ENCODE measurements around the gene ZCCHC24. TPM values are rescaled to one million over a fixed set of nuclear protein-coding genes. Genes with fewer than 3 reads are reported as not detected.
A peak's percentile ranks its signal among the peaks of the same experiment; 100 is the strongest.

Gene ZCCHC24
- total RNA-seq, 4 donors from 2014 or later, result 2.8 to 39.6 (median 9.3) TPM

GRCh38 chr10:79427965-79428364, 17.5 kb downstream of the ZCCHC24 start:
- Histone ChIP-seq H3K27me3 (no peaks in the 10 kb centered on the region), H3K36me3 (peaks cover 0 to 5% (median 0%) of the 10 kb centered on the region in 3 donors), H3K4me3 (no peak overlapping the region), H3K27ac (no peak overlapping the region), H3K4me1 (peaks cover 0 to 29% (median 0%) of the 10 kb centered on the region in 4 donors), H3K9me3 (no peaks in the 10 kb centered on the region)
- DNase-seq, result no peak
- TF ChIP-seq CTCF (IDR thresholded peaks at IDR 0.05) (no peak), POLR2A (IDR thresholded peaks at IDR 0.05) (no peak)

GRCh38 chr10:79425074-79425532, 20.3 kb downstream of the ZCCHC24 start:
- Histone ChIP-seq H3K4me3 (no peak overlapping the region), H3K4me1 (peaks cover 0 to 41% (median 0%) of the 10 kb centered on the region in 4 donors), H3K27ac (peak overlapping the region in 3 of 4 donors; percentile 25 to 72 (median 31)), H3K27me3 (no peaks in the 10 kb centered on the region), H3K36me3 (peaks cover 0 to 5% (median 0%) of the 10 kb centered on the region in 3 donors), H3K9me3 (no peaks in the 10 kb centered on the region)
- TF ChIP-seq CTCF (IDR thresholded peaks at IDR 0.05) (no peak), POLR2A (IDR thresholded peaks at IDR 0.05) (no peak)
- DNase-seq, result no peak

DNA sequence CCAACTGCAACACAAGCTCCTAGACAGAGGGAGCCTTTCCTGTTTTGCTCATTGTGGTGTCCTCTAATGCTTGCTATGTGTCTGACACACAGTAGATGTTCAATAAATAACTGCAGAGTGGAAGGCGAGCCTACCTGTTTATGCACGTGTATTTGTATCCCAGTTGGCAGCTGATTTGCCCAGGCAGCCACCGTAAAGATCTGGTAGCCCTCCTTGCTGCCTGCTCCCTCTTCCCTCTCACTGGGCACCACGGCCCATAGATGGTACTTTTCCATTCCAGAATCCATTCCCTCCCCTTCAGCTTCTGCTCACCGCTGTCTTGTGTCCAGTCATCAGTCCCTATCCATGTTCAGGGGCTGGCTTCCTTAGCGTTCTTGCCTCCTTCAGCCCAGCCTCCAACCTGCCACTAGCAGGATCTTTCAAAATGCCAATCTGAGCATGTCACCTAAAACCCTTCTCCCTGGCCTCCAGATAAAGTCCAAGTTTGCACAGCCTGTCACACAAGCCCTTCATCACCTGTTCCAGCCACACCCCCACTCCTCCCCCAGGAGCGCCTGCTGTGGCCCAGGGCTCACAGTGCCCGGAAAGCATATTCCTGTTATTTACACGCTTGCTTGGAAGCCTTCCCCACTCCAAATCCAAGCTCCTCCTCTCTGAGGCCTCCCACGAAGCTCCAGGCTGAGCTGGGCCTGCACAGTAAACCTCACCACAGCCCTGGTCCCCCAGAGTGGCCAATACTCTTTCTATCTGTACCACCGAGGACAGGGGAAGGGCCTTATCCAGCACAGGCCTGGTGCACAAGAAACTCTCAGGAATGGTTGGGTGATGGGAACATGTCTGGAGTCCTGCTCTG, 21.0 kb downstream of the ZCCHC24 start:
- TF ChIP-seq CTCF (IDR thresholded peaks at IDR 0.05), result no peak
- no peak for TF ChIP-seq POLR2A (IDR thresholded peaks at IDR 0.05)
- peaks cover 0 to 48% (median 0%) of the 10 kb centered on the region in 4 donors for H3K4me1 ChIP-seq
- H3K27ac ChIP-seq, result peak overlapping the region in 3 of 4 donors; percentile 25 to 72 (median 31)

GRCh38 chr10:79422178-79422892, 23.1 kb downstream of the ZCCHC24 start:
- H3K27ac ChIP-seq, result peak overlapping the region; percentile 3 to 75 (median 46)
- H3K9me3 ChIP-seq, result no peaks in the 10 kb centered on the region

More for the DNA sequence above, 21.0 kb downstream of the ZCCHC24 start:
- H3K27me3 ChIP-seq, result no peaks in the 10 kb centered on the region
- H3K9me3 ChIP-seq, result no peaks in the 10 kb centered on the region
- DNase-seq, result no peak
- peaks cover 0 to 5% (median 0%) of the 10 kb centered on the region in 3 donors for H3K36me3 ChIP-seq
- no peak overlapping the region for H3K4me3 ChIP-seq

DNA sequence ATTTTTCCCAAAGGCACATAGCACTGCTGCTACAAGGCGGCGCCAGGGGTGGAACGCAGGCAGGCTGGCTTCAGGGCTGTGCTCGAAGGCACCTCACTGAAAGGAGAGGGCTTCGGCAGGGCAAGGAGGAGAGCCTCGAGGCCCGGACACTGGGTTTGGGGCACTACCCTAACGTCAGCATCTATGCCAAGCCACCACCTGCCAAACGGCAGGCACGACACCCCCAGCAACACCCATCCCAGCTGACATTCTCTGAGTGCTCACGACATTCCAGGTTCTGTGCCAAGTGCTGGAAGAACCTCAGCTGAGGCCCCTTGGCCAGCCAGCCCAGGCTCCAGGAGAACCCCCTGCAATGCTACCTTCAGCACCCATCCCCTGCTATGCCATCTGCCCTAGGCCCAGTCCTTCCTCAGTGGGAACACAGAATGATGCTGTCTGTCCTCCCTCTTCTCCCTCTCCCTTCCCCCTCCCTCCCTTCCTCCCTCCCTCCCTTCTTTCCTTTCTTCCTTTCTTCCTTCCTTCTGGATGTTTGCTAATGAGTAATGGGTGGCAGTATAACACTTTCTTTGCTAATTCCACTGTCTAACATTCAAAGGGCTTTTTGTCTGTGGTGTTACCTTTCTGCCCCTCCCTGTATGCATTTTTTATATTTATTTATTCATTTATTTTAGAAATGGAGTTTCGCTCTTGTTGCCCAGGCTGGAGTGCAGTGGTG, 24.3 kb downstream of the ZCCHC24 start:
- no peaks in the 10 kb centered on the region for H3K9me3 ChIP-seq
- H3K36me3 ChIP-seq, result peaks cover 0 to 8% (median 0%) of the 10 kb centered on the region in 3 donors
- no peaks in the 10 kb centered on the region for H3K27me3 ChIP-seq
- no peak overlapping the region for H3K4me3 ChIP-seq
- no peak for TF ChIP-seq CTCF (IDR thresholded peaks at IDR 0.05)
- TF ChIP-seq POLR2A (IDR thresholded peaks at IDR 0.05), result no peak
- peak overlapping the region in 1 of 4 donors; percentile 75 for H3K27ac ChIP-seq
- peaks cover 0 to 51% (median 0%) of the 10 kb centered on the region in 4 donors for H3K4me1 ChIP-seq
- DNase-seq, result peak in 1 of 3 donors; percentile 39

More at GRCh38 chr10:79422178-79422892, 23.1 kb downstream of the ZCCHC24 start:
- Histone ChIP-seq H3K27me3 (no peaks in the 10 kb centered on the region), H3K4me3 (no peak overlapping the region), H3K4me1 (peaks cover 0 to 51% (median 0%) of the 10 kb centered on the region in 4 donors), H3K36me3 (peaks cover 0 to 8% (median 0%) of the 10 kb centered on the region in 3 donors)
- DNase-seq, result no peak
- no peak for TF ChIP-seq POLR2A (IDR thresholded peaks at IDR 0.05)

All from Peyer's patch (tissue), 4 donors.